22Rv1 (cell line): Measurements from ENCODE around the gene PCTP.

Experiments used
- H3K27ac ChIP-seq: fragments of 450-650 bp; 2 replicates; pipeline ENCODE4 v1.5.1; 2017
- CTCF ChIP-seq: fragments of 450-650 bp; IDR thresholded peaks from 2 replicates; pipeline ENCODE4 v1.5.1; 2017; ENCODE audit warnings: mild to moderate bottlenecking
- ZFX ChIP-seq: fragments of 450-650 bp; IDR thresholded peaks from 2 replicates; pipeline ENCODE4 v1.6.1; 2017; ENCODE audit warnings: antibody characterized with exemption, borderline replicate concordance

The PCTP gene

DNA sequence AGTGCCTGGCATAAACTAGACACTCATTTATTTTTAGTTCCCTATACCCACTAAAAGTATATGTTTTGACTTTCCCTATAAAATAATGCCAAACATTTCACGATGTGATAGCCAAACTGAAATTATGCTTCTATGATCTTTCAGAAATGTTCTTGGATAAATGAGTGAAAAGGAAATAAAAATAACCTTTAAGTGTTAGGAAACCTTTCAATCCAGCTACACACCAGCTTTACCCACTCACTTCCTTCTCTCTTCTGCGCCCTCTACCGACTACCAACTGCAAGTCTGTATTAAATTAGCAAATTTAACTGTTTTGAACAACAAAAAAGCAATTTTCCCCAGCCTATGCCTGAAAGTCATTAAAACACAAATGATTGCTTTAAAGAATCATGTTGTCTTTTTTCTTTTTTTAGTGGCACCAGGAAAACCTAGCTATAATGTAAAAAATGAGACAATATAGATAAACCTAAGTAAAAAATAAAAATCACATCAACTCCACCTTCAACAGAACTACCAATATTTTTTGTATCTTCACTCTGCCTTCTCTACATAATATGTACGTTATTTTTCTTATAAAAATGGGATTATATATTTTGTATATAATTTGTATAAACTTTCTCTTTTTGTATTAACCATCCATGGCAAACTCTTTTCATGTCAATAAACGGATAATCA is 15.0 kb upstream of the PCTP start:
- H3K27ac ChIP-seq, result no peak overlapping the region
- TF ChIP-seq CTCF (peak; percentile 87), ZFX (no peak)

DNA sequence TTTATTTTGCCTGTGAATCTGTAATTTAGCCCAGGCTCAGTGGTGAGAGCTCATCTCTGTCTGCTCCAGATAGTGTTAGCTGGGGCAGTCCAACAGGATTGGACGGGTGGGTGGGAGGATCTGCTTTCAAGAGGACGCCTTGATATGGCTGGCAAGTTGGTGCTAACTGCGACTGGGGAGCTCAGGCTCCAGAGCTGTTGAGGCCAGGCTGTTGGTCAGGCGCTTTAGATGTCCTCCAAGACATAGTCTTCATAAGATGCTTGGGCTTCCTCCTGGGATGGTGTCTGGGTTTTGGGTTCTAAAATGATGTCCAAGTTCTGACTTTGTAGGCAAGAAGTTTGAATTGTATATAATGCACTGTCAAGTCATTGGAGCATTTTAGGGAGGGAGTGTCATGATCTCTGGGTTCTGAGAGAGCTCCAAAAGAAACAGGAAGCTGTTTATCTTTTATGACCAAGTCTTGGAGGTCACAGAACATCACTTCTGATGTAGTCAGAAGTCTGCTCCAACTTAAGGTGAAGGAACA is 12.8 kb upstream of the PCTP start:
- H3K27ac ChIP-seq, result no peak overlapping the region
- TF ChIP-seq ZFX (no peak), CTCF (no peak)

GRCh38 chr17:55740511-55741355 is 10.1 kb upstream of the PCTP start:
- H3K27ac ChIP-seq, result no peak overlapping the region
- TF ChIP-seq CTCF, result no peak

DNA sequence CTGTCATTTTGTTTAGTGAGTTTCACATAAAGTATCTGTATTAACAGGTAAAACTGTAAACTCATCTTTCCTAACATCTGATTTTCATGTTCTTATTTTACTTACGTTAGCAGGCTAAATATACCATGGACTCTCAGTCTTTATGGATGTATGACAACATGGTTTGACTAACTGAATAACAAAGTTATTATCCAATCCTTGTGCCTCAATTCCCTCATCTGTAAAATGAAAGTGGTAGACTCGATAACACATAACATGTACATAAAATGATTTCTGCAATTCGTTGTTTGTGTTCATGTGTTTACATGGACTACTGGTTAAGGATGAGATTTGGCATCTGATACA is 9.5 kb upstream of the PCTP start:
- H3K27ac ChIP-seq, result no peak overlapping the region
- no peak for TF ChIP-seq ZFX
- TF ChIP-seq CTCF, result no peak

- TF ChIP-seq ZFX (no peak), CTCF (no peak)
- no peak overlapping the region for H3K27ac ChIP-seq
Measured at GRCh38 chr17:55742272-55743102, 8.4 kb upstream of the PCTP start.

GRCh38 chr17:55743103-55743679 is 7.7 kb upstream of the PCTP start:
- no peak for TF ChIP-seq CTCF
- no peak for TF ChIP-seq ZFX
- no peak overlapping the region for H3K27ac ChIP-seq
